Fibroblast of lung (primary cell): ENCODE measurements around the gene TANC1.

ENCODE experiments used
- EZH2 ChIP-seq: IDR thresholded peaks from 2 replicates; pipeline ENCODE4 v1.5.1; 2012; ENCODE audit warnings: low read length, control low read depth, mild to moderate bottlenecking; ENCODE audit errors: missing control alignments
- TF ChIP-seq, protein P1 (sequence below), 2 donors: IDR thresholded peaks in 1 of 2; conservative IDR thresholded peaks in 1 of 2; 1 replicate in 1 of 2; 2 replicates in 1 of 2; pipeline ENCODE4 v1.5.1; 2011 to 2012; ENCODE audit warnings: low read length in 2 of 2, control low read depth in 1 of 2, inconsistent platforms in 1 of 2, low read depth in 1 of 2, mild to moderate bottlenecking in 1 of 2

DNA sequence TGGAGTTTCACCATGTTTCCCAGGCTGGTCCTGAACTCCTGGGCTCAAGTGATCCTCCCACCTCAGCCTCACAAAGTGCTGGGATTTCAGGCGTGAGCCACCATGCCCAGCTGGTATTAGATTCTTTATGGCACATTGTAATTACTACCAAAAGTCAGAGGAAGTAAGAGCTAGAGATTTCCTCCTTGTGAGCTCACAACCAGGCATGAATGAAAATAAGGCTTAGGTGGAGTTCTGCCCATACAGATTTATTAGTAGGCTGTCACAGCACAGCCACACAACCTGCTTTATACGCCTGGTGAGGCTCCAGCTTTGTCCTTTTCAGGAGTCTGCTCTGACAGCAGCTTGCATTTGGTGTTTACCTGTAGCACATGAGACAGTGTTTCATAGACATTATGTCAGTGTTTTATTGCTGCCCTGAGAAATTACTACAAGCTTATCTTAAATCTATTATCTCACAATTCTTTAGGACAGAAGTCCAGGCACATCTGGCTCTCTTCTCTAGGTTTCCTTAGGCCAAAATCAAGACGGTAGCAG, 156.6 kb downstream of the TANC1 start:
- TF ChIP-seq, protein P1, sequence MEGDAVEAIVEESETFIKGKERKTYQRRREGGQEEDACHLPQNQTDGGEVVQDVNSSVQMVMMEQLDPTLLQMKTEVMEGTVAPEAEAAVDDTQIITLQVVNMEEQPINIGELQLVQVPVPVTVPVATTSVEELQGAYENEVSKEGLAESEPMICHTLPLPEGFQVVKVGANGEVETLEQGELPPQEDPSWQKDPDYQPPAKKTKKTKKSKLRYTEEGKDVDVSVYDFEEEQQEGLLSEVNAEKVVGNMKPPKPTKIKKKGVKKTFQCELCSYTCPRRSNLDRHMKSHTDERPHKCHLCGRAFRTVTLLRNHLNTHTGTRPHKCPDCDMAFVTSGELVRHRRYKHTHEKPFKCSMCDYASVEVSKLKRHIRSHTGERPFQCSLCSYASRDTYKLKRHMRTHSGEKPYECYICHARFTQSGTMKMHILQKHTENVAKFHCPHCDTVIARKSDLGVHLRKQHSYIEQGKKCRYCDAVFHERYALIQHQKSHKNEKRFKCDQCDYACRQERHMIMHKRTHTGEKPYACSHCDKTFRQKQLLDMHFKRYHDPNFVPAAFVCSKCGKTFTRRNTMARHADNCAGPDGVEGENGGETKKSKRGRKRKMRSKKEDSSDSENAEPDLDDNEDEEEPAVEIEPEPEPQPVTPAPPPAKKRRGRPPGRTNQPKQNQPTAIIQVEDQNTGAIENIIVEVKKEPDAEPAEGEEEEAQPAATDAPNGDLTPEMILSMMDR (conservative IDR thresholded peaks at IDR 0.05 in 1 of 2, IDR thresholded peaks at IDR 0.05 in 1 of 2; ENCODE audit: low read depth in 1 of 2, low read length in 2 of 2): no peak
- TF ChIP-seq EZH2: no peak
